Suprapubic skin (tissue), 3 donors: ENCODE measurements around the gene RAF1.

Experiments
- CTCF ChIP-seq, 2 donors: fragments of 200-600 bp in 1 of 2; fragments of 450-650 bp in 1 of 2; sonication (generic) in 1 of 2; IDR thresholded peaks; one replicate each; pipeline ENCODE4 v1.5.1; 2016 to 2019; ENCODE audit warnings: antibody characterized with exemption in 2 of 2, mild to moderate bottlenecking in 1 of 2, moderate library complexity in 1 of 2
- POLR2A ChIP-seq, 2 donors: fragments of 450-650 bp; IDR thresholded peaks; one replicate each; pipeline ENCODE4 v1.6.1; 2017; ENCODE audit warnings: antibody characterized with exemption in 2 of 2, mild to moderate bottlenecking in 2 of 2, moderate library complexity in 2 of 2

- TF ChIP-seq CTCF (IDR thresholded peaks at IDR 0.05) (no peak), POLR2A (IDR thresholded peaks at IDR 0.05) (no peak)
Measured at GRCh38 chr3:12613250-12613649, 50.7 kb downstream of the RAF1 start.
